Endothelial cell (in vitro differentiated cells): ENCODE results near the gene TIPARP. TPM values are rescaled to one million over a fixed set of nuclear protein-coding genes. Genes with fewer than 3 reads are reported as not detected.

Experiments
- DNase-seq: peaks from one replicate; pipeline ENCODE4 v3.0.0; 2021; ENCODE audit warnings: low spot score
- H3K27ac Mint-ChIP-seq: one replicate; pipeline ENCODE4 v1.8.0; 2021; ENCODE audit warnings: mixed read lengths, inconsistent platforms; ENCODE audit not compliant: unreplicated experiment
- H3K27me3 Mint-ChIP-seq: one replicate; pipeline ENCODE4 v1.8.0; 2021; ENCODE audit warnings: mild to moderate bottlenecking, moderate library complexity, mixed read lengths, inconsistent platforms; ENCODE audit not compliant: unreplicated experiment
- H3K36me3 Mint-ChIP-seq: one replicate; pipeline ENCODE4 v1.8.0; 2021; ENCODE audit warnings: mild to moderate bottlenecking, low read depth, mixed read lengths, inconsistent platforms; ENCODE audit not compliant: unreplicated experiment
- H3K4me1 Mint-ChIP-seq: one replicate; pipeline ENCODE4 v1.8.0; 2021; ENCODE audit warnings: mild to moderate bottlenecking, mixed read lengths, inconsistent platforms; ENCODE audit not compliant: unreplicated experiment
- H3K4me3 Mint-ChIP-seq: one replicate; pipeline ENCODE4 v1.8.0; 2021; ENCODE audit warnings: mild to moderate bottlenecking, mixed read lengths, inconsistent platforms; ENCODE audit not compliant: unreplicated experiment
- H3K9me3 Mint-ChIP-seq: one replicate; pipeline ENCODE4 v1.8.0; 2021; ENCODE audit warnings: mixed read lengths, inconsistent platforms; ENCODE audit not compliant: unreplicated experiment
- CTCF ChIP-seq: fragments of 200-600 bp; sonication (generic); IDR thresholded peaks from one replicate; pipeline ENCODE4 v1.5.0; 2021; ENCODE audit warnings: antibody characterized with exemption; ENCODE audit not compliant: unreplicated experiment
- total RNA-seq: library from RNA; stranded (reverse); fragmentation: NEBNext Ultra II Directional; extraction: Animal tissue kit (Norgen Biotek cat#: 25700); gene quantifications from one replicate; pipeline ENCODE4 v1.2.1, GENCODE V29; 2021; ENCODE audit not compliant: unreplicated experiment

Gene TIPARP
- total RNA-seq, 1 donor from 2014 or later: 8.9 TPM

DNA sequence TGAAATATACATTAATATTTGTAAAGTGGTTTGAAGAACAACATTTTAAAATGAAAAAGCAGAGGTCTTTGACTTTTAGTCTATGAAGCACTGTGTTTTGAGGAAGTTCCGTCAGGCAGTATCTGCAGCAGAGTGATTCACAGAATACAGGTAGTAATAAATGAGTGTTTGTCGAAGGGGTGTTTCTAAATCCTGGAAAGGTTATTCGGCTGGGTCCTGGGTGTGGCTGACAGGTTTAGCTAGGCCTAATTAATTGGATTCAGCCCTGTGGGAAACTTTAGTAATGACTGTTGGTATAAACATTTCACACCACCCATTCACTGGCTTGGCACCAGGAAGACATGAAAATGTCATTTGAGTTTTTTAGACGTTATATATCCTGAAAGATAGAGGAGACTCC lies 51.3 kb downstream of the TIPARP start:
- DNase-seq: no peak
- no peak for TF ChIP-seq CTCF
- Mint-ChIP-seq H3K4me1 (no peaks in the 10 kb centered on the region), H3K27me3 (no peaks in the 10 kb centered on the region), H3K36me3 (no peaks in the 10 kb centered on the region), H3K27ac (no peak overlapping the region), H3K9me3 (no peaks in the 10 kb centered on the region), H3K4me3 (no peak overlapping the region)

DNA sequence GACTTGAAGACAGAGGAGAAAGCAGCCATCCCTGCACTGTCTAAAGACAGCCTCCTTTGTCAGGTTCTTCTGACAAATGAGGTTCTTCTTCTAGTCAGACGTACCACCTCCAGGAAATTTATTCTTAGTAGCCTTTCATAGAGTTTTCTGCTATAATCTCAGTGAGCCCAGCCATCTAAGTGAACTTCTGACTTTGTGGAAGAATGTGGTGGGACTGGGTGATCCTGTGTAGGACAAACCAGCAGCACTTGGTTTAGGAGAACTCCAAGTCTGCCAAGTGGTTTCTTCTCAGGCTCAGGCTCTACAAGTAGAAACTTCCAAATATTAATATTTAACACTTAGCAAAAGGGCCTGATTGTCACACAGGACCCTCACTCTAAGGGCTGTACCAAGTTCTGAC lies 52.1 kb downstream of the TIPARP start:
- no peaks in the 10 kb centered on the region for H3K27me3 Mint-ChIP-seq
- H3K4me1 Mint-ChIP-seq: no peaks in the 10 kb centered on the region
- no peak overlapping the region for H3K4me3 Mint-ChIP-seq
- DNase-seq: no peak
- no peaks in the 10 kb centered on the region for H3K9me3 Mint-ChIP-seq
- TF ChIP-seq CTCF: no peak
- no peaks in the 10 kb centered on the region for H3K36me3 Mint-ChIP-seq
- no peak overlapping the region for H3K27ac Mint-ChIP-seq

GRCh38 chr3:156727519-156728205 lies 53.3 kb downstream of the TIPARP start:
- H3K4me3 Mint-ChIP-seq: no peak overlapping the region
- no peaks in the 10 kb centered on the region for H3K36me3 Mint-ChIP-seq
- no peak for DNase-seq
- H3K27ac Mint-ChIP-seq: no peak overlapping the region
- H3K9me3 Mint-ChIP-seq: no peaks in the 10 kb centered on the region
- no peak for TF ChIP-seq CTCF
- H3K27me3 Mint-ChIP-seq: no peaks in the 10 kb centered on the region
- H3K4me1 Mint-ChIP-seq: no peaks in the 10 kb centered on the region

- no peaks in the 10 kb centered on the region for H3K27me3 Mint-ChIP-seq
- no peak overlapping the region for H3K27ac Mint-ChIP-seq
- H3K4me1 Mint-ChIP-seq: no peaks in the 10 kb centered on the region
- H3K4me3 Mint-ChIP-seq: no peak overlapping the region
- no peak for DNase-seq
- no peak for TF ChIP-seq CTCF
- H3K36me3 Mint-ChIP-seq: no peaks in the 10 kb centered on the region
- no peaks in the 10 kb centered on the region for H3K9me3 Mint-ChIP-seq
Observed at GRCh38 chr3:156728267-156728985, 54.0 kb downstream of the TIPARP start.
